NCI-H2029 treated with DMSO at 0.1 percent for 48 hours (cell line): ENCODE data around the gene TMEM229B.

Source experiments
- DNase-seq: peaks from one replicate; lab custom pipeline; 2025; lab: John Stamatoyannopoulos, UW

Gene TMEM229B

GRCh38 chr14:67514650-67515385, 26.3 kb upstream of the TMEM229B start:
- DNase-seq = no peak

GRCh38 chr14:67514203-67514607, 25.7 kb upstream of the TMEM229B start:
- no peak for DNase-seq

GRCh38 chr14:67513631-67514108, 25.1 kb upstream of the TMEM229B start:
- peak; percentile 21 for DNase-seq

DNA sequence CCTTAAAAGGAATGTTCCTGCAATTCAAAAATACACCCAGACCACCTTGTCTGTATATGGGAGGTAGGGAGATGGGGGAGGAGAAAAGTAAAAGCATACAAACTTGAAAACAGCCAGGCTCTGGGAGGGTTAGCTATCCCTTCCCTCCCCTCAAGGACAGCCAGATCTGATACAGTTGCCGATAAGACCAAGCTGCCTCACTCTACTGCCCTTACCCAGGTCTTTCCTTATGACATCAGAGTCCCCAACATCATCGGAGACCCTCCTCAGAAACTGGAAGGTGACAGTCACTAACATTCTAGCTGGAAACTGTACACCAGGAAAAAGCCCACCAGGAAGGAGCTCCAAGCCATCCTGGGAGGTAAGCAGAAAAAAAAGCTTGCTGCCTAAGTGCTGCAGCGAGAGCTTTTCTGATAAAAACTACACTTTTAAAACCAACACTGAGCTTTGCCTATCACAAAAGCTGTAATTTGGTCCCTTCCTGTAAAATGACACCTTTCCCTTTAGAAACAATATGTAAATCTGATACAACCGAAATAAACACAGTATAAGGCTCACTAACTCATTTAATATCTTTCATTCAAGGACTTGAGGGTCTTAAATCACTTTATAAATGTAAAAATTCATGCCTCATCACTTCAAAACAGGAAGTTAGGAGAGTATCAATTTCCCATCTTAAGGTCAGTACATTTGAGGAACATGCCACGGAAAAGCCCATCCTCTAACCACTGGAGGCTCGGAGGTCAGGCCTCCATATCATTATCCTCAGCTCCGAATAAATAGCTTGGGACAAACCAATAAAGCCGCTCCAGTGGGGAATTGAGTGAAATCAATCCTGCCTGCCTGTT, 24.2 kb upstream of the TMEM229B start:
- DNase-seq = no peak

DNA sequence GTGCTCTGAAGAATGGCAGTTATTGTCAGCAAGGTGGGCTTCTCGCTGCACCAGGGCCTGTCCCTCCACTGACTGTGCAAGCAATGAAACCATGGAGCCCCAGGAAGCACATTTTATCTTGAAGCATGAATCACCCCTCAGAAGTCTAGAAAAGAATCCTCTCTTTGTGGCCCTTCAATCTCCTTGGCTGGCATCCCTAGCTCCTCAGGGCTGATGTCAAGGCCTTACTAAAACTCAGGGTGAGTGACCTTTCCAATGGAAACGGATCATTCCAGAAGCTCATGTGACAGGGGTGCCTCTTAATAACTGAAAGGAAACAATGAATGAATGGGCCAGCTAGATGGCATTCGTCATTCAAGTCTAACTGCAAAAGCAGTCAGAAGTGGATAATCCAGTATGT, 22.3 kb upstream of the TMEM229B start:
- no peak for DNase-seq

- no peak for DNase-seq
Observed at GRCh38 chr14:67510121-67510520, 21.6 kb upstream of the TMEM229B start.

- no peak for DNase-seq
Observed at GRCh38 chr14:67508956-67509355, 20.4 kb upstream of the TMEM229B start.

DNA sequence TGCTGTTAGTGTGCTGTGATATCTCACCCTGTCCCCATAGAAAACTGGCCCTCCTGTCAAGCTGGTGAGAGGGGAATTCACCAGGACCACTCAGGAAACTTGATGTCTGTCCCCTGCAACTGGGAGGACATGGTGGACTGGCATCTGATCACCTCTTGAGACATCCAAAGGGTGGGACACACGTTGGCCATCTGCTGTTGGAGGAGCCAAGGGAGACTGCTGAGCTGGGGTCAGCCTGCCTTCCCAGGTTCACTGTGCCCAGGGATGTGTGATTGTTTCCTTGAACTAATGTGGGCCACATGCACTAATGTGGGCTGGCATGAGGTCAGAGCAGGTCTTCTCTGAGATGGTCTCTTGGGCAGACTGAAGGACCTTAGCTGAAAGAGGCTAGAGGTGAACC, 16.7 kb upstream of the TMEM229B start:
- no peak for DNase-seq

DNA sequence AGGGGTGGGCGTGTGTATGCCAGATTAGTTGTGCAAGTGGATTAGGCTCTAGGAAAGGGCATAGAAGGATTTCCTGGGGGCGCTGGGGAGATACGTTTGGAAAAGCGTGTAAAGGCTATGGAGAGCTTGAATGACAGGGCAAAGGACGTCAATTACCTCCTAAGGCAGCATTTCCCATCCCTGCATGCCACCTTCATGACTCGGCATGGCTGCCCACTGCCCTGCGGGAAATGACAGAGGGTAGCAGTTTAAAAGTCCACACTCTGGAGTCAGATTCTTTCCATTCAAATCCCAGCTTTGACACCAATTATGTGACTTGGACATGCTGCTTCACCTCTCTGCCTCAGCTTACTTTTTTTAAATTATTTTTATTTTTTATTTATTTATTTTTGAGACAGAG, 14.8 kb upstream of the TMEM229B start:
- DNase-seq = no peak

DNA sequence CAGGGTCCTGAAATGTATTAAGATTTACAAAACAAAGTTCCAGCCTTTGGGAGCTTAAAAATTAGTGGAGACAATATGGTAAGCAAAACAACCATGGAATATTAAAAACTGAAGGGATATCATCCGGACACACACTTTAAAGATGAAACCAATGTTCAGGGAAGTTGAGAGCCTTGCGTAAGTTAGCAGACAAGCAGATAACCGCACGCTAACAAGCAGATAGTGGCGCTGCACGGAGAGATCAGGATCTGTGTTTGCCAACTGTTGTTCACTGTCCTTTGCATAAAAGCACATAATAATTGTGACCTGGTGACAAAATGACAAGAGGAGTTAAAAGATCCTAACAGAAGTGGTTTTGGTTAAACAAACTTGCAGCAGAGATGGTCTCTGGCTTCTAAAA, 14.3 kb upstream of the TMEM229B start:
- DNase-seq = no peak

GRCh38 chr14:67501670-67502069, 13.1 kb upstream of the TMEM229B start:
- no peak for DNase-seq

GRCh38 chr14:67500981-67501380, 12.5 kb upstream of the TMEM229B start:
- no peak for DNase-seq

DNA sequence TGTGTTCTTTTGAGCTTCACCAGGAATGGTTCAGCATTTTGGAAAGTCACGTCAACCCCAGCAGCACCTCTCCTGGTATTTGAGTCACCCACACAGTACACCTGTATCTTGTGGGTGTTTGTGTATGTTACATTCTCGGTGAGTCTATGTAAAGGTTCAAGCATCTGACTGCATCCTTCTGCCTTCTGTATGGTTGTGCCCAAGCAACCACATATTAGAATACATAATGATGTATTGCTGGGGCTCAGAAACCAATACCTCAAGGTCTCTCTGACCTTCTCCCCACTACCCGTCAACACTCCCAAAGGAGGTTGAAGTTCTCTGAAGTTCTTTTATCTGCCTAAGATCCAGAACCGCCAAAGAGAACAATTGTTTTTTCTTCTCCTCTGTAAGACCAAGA, 9.2 kb upstream of the TMEM229B start:
- DNase-seq = no peak

- DNase-seq = no peak
Observed at GRCh38 chr14:67497216-67497615, 8.7 kb upstream of the TMEM229B start.

- no peak for DNase-seq
Observed at GRCh38 chr14:67495827-67496226, 7.3 kb upstream of the TMEM229B start.

- DNase-seq = no peak
Observed at GRCh38 chr14:67493092-67493717, 4.7 kb upstream of the TMEM229B start.

- DNase-seq = no peak
Observed at GRCh38 chr14:67492538-67492937, 4.0 kb upstream of the TMEM229B start.

DNA sequence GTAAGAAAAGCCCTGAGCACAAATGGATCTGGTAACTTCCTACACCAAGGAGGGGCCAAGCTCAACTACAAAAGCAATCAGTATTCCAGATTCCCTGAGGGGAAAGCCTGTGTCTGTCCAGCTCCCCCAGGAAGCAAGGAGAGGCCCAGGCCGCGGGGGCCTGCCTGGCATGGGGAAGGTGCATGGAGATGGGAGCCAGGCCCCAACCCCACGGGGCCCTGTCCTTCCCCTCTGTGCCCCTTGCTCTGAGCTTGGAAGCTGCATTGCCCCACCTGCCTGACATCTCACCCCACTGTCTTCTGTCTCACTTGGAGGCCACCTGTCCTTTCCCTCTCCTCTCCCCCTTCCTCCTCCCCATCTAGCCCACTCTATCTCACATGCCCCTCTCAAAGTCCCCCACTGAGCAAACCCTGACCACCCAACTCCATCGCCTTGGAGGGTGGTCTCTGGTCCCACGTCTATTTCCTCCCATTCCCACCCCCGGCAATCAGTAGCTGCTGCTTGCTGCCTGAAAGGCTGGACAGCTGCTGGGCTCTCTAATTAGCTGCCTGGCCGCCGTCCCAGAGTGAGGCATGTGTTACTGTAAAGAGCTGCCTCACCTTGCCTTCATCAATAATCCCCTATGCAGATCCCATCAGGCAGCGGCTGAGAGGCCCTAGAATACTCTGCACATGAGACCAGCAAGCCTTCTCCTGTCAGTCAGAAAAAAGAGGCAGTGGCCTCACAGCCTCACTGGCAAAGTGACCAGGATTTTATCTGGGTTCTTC, 3.4 kb upstream of the TMEM229B start:
- no peak for DNase-seq

- DNase-seq = no peak
Observed at GRCh38 chr14:67491285-67491684, 2.8 kb upstream of the TMEM229B start.

DNA sequence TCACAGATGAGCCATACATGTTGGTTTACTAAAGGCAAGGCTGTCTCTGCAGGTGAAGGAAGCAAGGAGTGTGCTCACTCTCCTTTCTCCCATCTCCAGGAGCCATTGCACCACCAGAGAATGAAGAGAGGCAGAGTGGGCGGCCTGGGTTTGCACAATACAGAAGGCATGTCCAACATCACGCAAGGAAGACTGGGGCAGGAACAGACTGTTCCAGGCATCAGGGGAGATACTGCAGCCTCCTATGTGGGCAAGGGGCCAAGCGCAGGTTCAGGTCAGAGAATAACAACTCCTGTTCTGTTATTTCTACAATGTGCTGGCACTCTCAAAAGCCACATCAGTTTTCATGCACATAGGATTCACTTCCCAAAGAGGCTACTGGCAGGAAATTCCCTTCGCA, 1.7 kb upstream of the TMEM229B start:
- DNase-seq = no peak

DNA sequence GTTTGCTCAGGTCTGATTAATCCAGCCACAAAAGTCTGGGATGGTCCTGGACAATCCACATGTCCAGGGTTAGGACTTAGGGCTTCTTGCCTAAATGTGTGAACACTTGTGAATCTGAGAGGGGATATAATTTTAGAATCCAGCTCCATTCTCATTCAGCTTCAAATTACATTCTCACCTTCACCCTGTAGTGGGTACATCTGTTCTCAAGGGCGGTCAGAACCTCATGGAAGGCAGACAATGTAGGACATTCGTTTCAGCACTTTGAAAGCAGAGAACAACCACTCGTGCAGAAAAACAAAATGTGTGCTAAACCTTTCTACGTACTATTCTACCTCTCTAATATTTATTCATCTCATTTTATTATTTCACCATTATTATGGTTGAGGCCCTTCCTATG, 1.2 kb downstream of the TMEM229B start:
- DNase-seq = no peak

DNA sequence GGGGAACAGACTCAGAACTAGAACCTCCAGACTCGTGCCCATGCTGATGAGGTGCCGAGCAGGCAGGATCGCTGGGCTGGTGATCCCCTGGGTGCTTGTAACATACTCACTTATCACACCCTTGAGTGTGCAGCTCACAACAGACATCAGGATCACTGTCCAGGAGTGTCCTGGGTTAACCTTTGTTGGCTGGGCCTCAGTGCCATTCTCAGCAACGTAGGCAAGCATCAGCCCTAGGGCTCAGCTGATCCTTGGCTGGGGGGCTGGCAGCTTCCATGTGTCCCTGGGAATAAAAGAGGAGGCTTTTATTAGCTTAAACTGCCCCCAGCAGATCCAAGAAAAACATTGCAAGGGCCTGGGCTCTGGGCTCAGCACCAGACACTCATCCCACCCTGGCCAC, 1.6 kb downstream of the TMEM229B start:
- no peak for DNase-seq
